ENCODE data around the gene WDTC1.
A peak's percentile ranks its signal among the peaks of the same experiment; 100 is the strongest.
"Not testable (repeated sequence)": the region's sequence is repeated elsewhere in the genome, so short reads cannot be mapped to it uniquely, and the experiment has no call there.

Gene WDTC1, protein sequence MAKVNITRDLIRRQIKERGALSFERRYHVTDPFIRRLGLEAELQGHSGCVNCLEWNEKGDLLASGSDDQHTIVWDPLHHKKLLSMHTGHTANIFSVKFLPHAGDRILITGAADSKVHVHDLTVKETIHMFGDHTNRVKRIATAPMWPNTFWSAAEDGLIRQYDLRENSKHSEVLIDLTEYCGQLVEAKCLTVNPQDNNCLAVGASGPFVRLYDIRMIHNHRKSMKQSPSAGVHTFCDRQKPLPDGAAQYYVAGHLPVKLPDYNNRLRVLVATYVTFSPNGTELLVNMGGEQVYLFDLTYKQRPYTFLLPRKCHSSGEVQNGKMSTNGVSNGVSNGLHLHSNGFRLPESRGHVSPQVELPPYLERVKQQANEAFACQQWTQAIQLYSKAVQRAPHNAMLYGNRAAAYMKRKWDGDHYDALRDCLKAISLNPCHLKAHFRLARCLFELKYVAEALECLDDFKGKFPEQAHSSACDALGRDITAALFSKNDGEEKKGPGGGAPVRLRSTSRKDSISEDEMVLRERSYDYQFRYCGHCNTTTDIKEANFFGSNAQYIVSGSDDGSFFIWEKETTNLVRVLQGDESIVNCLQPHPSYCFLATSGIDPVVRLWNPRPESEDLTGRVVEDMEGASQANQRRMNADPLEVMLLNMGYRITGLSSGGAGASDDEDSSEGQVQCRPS

DNA sequence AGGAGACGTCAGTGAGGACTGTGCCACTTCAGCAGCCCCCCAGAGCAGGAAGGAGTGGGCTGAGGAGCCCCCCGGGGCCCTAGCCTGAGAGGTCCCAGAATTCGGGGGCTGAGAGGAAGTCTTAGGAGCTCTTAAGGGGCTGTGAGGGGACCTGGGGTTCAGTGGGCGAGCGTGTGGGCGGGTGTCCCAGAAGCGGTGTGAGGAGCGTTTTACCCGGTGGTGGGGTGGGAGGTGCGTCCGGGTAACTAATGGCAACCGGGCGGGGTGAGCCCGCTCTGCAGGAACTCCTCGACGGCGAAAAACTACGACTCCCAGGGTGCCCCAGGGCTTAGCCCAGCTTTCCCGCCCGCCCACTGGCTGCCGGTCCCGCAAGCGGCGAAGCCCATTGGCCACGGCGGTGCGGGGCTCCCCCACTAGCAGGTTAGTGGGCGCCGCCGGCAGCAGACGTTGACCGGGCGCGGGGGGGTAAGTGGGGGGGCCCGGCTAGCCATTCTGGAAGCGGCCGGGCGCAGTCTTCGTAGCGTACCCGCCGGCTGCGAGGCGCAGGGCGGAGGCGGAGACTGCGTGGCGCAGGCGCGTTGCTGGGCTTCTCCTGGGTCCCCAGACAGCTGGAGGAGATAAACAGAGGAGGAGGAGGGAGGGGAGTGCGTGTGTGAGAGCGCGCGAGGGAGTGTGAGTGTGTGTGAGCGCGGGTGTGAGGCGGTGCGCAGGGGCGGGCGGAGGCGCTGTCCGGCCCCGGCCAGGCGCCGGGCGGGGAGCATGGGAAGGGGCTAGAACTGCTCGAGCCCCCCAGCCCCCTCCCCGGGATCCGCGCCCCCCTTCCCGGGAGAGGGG, at the start of gene WDTC1:
TSS of gene WDTC1 (plus strand) at position 584 of the 834 bp plus-strand sequence. CDS start 26,423 bp downstream, outside the sequence.
- peak; percentile 96 for DNase-seq

DNA sequence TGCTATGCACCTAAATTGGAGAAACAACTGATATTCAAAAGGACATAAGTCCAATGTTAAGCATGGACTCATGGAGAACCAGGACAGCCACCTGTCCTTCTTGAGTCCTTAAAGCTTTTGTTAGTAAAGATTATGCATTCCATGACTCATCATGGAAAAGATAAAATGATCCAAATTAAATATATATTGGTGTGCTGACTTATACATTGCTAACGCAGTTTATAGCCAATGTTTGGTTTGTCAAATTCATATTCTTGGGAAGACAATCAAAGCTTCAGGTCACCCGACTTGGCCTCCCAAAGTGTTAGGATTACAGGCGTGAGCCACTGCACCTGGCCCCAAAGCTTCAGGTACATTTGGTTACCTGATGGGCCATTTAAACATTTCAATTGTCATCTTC, 49.8 kb upstream of the WDTC1 start:
- not testable (repeated sequence) for DNase-seq

DNA sequence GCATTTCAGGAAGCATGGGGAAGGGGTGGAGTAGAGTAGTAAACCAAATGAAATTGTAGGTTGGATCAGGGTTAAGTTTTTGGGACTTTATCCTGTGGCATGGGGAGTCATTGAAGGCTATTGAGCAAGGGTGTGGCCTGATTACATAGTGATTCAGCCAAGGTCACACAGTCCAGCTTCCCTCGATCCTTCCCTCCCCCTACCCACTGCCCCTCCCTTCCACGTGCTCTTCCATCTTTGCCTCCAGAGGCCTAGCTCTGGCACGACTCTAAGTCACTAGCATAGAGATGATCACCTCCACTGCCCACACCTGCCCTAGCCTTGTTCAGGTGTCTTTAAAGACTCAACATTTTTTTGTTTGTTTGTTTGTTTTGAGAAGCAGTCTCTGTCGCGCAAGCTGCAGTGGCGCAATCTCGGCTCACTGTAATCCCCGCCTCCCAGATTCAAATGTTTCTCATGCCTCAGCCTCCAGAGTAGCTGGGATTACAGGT, 42.3 kb upstream of the WDTC1 start:
- no peak for DNase-seq

DNA sequence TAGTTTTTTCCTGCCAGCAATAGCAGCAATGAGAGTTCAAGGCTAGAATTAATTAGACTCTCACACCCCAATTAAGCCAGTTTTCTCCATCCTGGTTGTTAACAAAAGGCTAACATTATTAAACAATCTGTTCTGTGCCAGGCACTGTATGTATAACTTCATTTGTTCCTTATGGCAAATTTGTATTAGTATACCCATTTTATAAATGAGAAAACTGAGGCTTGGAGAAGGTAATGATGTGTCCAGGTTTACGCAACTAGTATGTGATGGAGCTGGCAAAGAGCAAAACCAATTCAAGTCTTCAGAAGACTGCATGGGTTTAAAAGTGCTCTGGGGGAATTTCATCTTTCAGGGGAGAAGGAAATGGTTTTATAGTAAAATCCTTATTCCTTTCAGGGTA, 41.2 kb upstream of the WDTC1 start:
- DNase-seq, result no peak

DNA sequence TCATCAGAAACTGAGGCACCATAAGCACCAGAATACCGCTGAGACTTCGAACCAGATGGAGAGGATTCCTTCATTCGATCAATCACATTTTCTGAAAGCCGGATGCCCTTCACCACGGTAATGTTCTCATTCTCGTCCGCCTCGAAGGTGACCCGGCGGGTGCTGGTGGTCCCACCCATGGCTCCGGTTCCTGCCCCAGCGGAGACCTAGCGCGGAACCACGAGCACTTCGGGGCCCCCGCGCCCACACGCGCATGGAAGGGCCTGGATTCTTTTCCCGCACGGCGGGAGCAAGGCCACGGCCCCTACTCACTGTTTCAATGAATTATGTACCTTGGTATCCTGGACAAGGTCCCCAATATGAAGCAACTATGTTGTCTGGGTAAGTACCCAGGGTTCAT, 33.1 kb upstream of the WDTC1 start:
- no peak for DNase-seq

DNA sequence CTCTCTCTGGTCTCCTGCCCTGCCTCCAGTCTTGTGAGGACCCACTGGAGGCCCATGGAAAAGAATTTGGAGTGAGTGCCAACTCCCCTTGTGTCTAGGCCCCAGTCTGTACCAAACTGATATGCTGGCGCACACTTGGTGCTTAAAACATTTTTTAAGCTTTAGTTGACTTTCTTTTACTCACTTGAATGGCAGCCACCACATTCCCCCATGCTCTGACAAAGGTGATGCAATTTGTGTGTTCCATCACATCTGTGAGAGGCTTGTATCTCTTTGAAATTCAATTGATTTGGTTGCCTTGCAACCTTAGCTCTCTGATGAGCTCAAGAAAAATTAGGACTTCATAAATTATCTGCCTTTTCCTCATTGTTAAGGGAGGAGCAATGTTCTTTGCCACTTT, 30.5 kb upstream of the WDTC1 start:
- no peak for DNase-seq

DNA sequence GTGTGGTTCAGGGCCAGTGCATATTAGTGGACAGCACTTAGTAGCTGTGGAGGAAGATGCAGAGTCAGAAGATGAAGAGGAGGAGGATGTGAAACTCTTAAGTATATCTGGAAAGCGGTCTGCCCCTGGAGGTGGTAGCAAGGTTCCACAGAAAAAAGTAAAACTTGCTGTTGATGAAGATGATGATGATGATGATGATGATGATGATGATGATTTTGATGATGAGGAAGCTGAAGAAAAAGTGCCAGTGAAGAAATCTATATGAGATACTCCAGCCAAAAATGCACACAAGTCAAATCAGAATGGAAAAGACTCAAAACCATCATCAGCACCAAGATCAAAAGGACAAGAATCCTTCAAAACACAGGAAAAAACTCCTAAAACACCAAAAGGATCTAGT, 27.2 kb upstream of the WDTC1 start:
- DNase-seq, result not testable (repeated sequence)

DNA sequence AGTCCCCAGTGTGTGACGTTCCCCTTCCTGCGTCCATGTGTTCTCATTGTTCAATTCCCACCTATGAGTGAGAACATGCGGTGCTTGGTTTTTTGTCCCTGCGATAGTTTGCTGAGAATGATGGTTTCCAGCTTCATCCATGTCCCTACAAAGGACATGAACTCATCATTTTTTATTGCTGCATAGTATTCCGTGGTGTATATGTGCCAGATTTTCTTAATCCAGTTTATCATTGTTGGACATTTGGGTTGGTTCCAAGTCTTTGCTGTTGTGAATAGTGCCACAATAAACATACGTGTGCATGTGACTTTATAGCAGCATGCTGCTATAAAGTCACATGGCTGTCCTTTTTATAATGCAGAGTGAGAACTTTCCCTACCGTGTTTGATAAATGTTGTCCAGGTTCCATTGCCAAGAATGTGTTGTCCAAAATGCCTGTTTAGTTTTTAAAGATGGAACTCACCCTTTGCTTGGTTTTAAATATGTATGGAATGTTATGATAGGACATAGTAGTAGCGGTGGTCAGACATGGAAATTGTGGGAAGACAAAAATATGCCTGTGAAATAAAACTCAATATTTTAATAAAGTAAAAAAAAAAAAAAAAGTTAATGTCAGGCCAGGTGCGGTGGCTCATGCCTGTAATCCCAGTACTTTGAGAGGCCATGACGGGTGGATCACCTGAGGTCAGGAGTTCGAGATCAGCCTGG, 26.1 kb upstream of the WDTC1 start:
- not testable (repeated sequence) for DNase-seq

DNA sequence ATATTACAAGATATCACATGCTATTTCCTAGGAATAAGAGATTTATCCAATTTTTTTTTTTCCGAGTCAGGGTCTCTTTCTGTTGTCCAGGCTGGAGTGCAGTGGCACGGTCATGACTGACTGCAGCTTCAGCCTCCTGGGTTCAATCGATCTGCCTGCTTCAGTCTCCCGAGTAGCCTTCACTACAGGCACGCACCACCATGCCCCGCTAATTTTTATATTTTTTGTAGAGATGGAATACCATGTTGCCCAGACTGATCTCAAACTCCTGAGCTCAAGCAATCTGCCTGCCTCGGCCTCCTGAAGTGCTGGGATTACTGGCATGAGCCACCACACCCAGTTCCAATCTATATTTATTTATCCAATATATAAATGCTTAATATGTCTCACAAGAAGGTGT, 18.0 kb upstream of the WDTC1 start:
- DNase-seq, result no peak

DNA sequence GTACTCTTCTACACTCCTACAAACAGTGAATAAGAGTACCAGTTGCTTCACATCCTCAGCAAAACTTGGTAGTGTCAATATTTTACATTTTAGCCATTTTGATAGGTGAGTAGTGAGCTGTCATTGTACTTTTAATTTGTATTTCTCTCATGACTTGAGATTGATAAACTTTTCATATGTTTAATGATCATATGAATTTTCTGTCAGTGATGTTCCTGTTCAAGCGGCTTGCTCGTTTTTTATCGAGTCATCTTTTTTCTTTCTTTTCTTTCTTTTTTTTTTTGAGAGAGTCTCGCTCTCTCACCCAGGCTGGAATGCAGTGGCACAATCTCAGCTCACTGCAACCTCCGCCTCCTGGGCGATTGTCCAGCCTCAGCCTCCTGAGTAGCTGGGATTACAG, 17.0 kb upstream of the WDTC1 start:
- no peak for DNase-seq

DNA sequence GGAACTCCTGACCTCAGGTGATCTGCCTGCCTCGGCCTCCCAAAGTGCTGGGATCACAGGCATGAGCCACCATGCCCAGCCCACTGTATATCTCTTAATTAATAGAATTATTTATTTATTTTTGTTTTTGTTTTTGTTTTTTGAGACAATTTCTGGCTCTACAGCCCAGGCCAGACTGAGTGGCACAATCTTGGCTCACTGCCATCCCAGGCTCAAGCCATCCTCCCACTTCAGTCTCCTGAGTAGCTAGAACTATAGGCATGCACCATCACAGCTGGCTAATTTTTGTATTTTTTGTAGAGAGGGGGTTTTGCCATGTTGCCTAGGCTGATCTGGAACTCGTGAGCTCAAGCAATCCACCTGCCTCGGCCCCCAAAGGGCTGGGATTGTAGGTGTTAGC, 15.7 kb upstream of the WDTC1 start:
- DNase-seq, result no peak

DNA sequence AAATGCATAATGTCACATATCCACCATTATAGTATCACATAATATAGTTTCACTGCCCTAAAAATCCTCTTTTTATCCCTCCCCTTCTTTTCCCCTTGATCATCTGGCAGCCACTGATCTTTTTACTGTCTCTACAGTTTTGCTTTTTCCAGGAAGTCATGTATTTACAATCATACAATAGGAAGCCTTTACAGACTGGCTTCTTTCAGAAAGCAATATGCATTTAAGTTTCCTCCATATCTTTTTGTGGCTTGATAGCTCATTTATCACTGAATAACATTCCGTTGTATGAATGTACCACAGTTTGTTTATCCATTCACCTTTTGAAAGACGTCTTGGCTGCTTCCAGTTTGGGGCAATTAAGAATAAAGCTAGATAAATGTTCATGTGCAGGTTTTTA, 14.3 kb upstream of the WDTC1 start:
- no peak for DNase-seq

DNA sequence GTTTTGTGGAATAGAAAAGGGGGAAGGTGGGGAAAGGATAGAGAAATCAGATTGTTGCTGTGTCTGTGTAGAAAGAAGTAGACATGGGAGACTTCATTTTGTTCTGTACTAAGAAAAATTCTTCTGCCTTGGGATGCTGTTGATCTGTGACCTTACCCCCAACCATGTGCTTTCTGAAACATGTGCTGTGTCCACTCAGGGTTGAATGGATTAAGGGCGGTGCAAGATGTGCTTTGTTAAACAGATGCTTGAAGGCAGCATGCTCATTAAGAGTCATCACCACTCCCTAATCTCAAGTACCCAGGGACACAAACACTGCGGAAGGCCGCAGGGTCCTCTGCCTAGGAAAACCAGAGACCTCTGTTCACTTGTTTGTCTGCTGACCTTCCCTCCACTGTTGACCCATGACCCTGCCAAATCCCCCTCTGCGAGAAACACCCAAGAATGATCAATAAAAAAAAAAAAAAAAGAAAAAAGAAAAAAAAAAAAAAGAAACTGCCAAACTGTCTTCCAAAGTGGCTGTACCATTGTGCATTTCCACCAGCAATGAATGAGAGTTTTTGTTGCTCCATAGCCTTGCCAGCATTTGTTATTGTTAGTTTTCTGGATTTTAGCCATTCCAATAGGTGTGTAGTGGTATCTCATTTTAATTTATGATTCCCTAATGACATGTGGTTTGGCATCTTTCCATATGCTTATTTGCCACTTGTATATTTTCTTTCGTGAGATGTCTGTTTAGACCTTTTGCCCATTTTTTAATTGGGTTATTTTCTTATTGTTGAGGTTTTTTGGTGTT, 13.5 kb upstream of the WDTC1 start:
- DNase-seq, result not testable (repeated sequence)

DNA sequence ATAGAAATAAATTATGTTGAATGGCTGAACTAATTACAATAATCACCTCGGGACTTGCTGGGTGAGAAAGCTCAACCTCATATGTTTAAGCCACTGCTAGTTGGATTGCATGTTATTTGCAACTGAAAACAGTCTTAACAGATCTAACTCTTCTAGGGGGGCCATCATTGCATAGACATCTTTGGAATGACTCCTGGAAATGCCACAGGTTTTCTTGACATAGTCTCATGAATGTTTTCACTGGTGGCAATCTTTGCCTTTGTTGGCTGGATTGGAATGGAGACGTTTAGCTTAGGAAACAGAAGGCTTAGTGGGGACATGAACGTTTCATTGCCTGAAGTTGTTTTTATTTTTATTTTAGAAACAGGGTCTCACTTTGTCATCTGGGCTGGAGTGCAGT, 8.8 kb upstream of the WDTC1 start:
- DNase-seq, result no peak

DNA sequence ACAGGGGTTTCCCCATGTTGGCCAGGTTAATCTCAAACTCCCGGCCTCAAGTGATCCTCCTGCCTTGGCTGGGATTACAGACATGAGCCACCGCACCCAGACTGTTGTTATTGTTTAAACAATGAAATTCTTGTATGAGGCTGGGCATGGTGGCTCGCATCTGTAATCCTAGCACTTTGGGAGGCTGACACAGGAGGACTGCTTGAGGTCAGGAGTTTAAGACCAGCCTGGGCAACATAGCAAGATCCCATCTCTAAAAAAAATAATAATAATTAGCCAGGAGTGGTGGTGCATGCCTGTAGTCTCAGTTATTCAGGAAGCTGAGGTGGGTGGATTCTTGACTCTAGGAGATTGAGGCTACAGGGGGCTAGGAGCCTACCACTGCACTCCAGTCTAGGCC, 6.7 kb upstream of the WDTC1 start:
- DNase-seq, result no peak

DNA sequence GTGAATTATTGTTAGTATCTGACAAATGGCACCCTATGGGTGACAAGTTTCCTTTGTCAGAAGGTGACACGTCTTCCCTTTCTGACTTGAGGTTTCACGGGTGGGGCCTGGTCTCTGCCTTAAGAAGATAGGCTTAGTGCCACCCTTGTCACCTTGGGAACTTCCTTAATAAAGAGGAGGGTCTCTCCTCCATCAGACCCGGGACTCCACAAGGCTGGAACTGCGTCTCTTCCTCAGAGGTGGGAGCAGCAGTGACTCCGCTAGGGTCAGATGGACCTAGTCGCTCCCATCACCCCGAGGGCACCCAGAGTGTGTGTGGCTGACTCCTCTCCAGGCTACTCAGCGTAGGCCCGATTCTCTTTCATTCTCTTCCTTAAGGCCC, 774 bp upstream of the WDTC1 start:
- DNase-seq, result no peak

DNA sequence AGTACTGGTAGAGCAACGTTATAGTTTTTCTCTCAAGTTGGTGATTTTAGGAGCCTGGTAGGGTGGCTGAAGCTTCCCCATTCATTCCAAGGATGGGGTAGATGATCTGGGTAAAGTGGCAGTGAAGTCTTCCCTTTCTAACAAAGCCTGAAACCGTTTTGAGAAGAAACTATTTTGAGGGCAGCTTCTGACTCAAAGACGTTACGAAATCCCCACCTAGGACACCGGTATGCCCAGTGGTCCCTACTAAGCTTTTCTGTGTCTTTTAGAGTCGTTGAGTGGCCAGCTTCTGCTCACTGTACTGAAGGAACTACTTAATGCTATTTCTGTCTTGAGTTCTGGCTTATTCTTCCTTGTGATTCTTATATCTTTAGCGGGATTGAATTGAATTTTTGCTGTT, 1.4 kb downstream of the WDTC1 start:
- DNase-seq, result no peak

DNA sequence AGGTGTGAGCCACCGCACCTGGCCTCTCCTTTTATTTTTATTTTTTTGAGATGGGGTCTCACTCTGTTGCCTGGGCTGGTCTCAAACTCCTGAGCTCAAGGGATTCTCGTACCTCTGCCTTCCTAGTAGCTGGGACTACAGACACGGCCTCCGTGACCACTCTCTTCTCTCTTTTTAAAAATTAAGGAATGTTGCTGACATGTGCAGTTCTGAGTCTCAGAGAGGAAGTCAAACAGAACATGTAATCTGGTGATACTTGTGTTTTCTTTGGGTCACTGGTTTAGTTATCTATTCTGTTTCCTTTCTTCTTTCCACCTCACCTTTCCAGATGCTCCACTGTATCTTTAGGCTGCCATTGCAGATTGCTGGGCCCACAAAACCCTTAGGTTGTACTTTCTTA, 2.7 kb downstream of the WDTC1 start:
- no peak for DNase-seq

DNA sequence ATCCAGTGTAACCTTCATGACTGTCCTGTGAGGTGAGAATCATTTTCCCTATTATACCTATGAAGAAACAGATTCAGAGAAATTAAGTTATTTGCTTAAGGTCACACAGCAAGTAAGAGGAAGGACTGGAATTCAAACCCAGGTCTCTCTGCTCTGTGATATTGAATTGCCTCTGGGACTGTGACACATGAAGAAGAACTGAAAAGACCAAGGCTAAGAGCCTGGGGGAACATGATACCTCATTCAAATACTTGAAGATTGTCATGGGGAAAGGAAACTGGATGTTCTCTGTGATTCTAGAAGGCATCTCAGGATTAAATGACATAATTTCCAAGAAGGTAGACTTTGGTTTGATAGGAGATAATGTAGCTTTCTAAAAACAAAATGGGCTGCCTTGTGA, 3.6 kb downstream of the WDTC1 start:
- no peak for DNase-seq

DNA sequence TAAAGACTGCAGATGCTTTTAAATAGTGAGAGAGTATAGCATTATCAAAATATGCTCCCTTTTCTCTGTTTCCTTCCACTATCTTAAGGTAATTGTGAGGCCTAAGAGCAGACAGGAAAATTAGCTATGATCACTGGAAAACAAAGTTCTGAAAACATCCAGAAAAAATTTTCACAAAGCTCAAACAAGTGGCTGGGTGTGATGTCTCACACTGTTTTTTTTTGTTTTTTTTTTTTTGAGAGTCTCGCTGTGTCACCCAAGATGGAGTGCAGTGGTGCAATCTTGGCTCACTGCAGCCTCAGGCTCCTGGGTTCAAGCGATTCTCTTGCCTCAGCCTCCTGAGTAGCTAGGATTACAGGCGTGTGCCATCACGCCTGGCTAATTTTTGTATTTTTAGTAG, 7.2 kb downstream of the WDTC1 start:
- no peak for DNase-seq

DNA sequence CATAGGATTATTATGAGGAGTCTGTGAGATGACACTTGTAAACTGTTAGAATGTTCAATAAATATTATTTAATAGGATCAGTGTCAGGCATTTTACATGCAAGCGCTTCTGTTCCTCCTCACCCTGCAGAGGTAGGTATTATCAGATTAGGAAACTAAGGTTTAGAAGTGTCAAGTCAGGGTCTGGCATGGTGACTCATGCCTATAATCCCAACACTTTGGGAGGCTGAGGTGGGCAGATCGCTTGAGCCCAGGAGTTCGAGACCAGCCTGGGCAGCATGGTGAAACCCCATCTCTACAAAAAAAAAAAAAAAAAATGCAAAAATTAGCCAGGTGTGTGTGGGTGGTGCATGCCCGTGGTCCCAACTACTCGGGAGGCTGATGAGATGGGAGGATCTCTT, 9.2 kb downstream of the WDTC1 start:
- DNase-seq, result not testable (repeated sequence)

DNA sequence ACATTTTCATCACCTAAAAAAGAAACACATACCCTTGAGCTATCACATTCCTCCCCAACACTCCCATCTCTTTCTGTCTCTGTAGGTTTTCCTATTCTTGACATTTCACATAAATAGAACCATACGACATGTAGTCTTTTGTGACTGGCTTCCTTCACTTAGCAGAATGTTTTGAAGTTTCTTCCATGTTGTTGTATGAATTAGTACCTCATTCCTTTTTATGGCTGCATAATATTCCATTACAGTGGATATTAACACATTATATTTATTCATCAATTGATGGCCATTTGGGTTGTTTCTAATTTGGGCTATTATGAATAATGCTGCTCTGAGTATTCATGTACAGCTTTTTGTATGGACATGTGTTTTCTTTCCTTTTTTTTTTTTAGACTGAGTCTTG, 11.8 kb downstream of the WDTC1 start:
- DNase-seq, result no peak
